ENCODE data around the gene BIK. TPM values are rescaled to one million over a fixed set of nuclear protein-coding genes. Genes with fewer than 3 reads are reported as not detected.

The BIK gene
- total RNA-seq, 2 donors from 2014 or later = not detected

DNA sequence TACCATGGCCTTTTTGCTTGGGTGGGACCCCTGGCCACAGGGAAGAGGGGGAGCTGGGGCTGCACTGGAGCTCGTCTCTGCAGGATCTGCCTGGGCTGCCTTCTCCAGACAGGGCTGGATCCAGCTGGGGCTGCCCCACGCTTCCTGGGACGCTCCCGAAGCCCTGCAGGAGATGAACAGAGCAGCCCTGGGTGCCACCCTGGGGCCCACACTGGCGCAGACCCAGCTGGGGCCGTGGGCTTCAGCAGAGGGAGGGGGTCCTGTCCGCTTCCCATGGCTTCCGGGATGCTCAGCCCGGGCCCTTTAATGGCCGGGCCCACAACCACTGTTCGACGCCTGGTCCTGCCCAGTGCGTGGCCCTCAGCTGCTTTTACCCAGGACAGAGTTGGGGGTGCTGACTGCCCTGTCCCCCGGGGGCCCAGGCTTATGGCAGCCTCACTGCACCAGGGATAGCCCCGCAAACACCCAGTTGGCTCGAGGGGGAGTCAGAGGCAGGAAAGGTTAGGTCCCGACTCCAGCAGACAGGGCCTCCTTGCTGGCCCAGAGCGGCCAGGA is 52.8 kb downstream of the BIK start:
- H3K9me3 ChIP-seq = no peaks in the 10 kb centered on the region
- DNase-seq (ENCODE audit: low spot score) = no peak
- H3K4me3 ChIP-seq = no peak overlapping the region
- peaks cover 23% of the 10 kb centered on the region for H3K36me3 ChIP-seq
- H3K27me3 ChIP-seq (replicated peaks; ENCODE audit: insufficient read depth) = no peaks in the 10 kb centered on the region
- ATAC-seq (ENCODE audit: insufficient number of reproducible peaks, low FRiP score, low read depth) = no peak
- H3K27ac ChIP-seq = peak overlapping the region in 1 of 2 donors; percentile 11
- no peak for TF ChIP-seq CTCF (IDR thresholded peaks at IDR 0.05)
- H3K4me1 ChIP-seq (ENCODE audit: control insufficient read depth in 1 of 2, low read depth in 2 of 2) = no peaks in the 10 kb centered on the region

DNA sequence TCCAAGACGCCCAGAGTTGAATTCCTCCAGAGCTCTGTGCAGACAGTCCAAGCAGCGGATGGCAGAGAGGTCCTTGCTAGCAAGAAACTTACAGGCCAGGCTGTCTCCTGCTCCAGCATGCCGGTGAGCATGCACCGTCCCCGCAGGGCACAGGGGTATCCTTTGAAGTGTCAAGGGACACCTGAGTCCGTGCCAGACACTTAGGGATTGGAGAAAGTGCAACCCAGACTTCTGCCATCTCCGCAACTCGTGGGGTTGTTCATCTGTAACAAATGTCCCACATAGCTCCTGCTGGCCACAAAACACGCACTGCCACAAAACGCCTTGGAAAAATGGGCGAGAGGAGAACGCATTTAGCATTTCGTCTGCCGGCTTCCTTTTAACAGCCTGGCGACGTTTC is 54.1 kb downstream of the BIK start:
- Histone ChIP-seq H3K27ac (no peak overlapping the region), H3K4me1 (ENCODE audit: control insufficient read depth in 1 of 2, low read depth in 2 of 2) (no peaks in the 10 kb centered on the region)
- no peak for ATAC-seq (ENCODE audit: insufficient number of reproducible peaks, low FRiP score, low read depth)

DNA sequence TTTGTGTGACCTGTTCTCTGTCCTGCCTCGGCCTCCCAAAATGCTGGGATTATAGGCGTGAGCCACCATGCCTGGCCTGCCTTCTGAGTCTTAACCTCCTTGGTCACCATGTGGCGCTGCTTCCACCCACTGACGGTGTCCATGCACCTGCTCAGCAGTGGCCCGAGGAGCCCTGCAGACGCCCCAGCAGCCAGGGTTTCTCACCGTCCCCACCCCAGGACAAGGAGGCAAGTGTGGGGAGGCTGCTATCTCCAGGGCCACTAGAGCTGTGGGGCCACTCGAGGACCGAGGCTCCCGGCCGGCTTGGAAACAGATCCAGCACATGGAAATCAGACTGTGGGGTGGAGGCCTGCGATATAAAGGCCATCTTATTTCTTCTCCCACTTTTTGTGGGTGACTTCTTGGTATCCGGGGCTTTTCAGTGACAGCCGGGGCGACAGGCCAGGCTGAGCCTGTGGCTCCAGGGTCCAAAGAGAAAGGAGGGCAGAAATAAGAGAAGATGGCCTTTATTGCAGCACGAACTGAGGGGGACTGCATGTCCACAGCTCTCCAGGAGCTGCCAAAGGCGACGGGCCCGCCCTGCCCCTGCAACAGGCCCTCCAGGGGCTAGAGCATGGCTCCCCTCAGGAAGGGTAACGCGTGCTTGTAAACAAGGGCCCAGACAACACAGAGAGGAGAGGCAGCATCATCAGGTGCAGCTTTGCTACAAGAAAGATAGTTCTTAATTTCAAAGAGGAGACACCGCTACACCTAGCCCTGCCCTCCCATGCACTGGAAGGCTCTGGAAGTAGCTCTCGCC is 55.8 kb downstream of the BIK start:
- Histone ChIP-seq H3K9me3 (no peaks in the 10 kb centered on the region), H3K27me3 (replicated peaks; ENCODE audit: insufficient read depth) (no peaks in the 10 kb centered on the region), H3K36me3 (peaks cover 25% of the 10 kb centered on the region), H3K4me3 (no peak overlapping the region), H3K4me1 (ENCODE audit: control insufficient read depth in 1 of 2, low read depth in 2 of 2) (no peaks in the 10 kb centered on the region), H3K27ac (no peak overlapping the region)
- DNase-seq (ENCODE audit: low spot score) = no peak
- TF ChIP-seq CTCF (IDR thresholded peaks at IDR 0.05) = no peak
- ATAC-seq (ENCODE audit: insufficient number of reproducible peaks, low FRiP score, low read depth) = no peak

More for the DNA sequence above, 54.1 kb downstream of the BIK start:
- Histone ChIP-seq H3K36me3 (peaks cover 23% of the 10 kb centered on the region), H3K27me3 (replicated peaks; ENCODE audit: insufficient read depth) (no peaks in the 10 kb centered on the region), H3K9me3 (no peaks in the 10 kb centered on the region), H3K4me3 (no peak overlapping the region)
- TF ChIP-seq CTCF (IDR thresholded peaks at IDR 0.05) = no peak
- DNase-seq (ENCODE audit: low spot score) = no peak

DNA sequence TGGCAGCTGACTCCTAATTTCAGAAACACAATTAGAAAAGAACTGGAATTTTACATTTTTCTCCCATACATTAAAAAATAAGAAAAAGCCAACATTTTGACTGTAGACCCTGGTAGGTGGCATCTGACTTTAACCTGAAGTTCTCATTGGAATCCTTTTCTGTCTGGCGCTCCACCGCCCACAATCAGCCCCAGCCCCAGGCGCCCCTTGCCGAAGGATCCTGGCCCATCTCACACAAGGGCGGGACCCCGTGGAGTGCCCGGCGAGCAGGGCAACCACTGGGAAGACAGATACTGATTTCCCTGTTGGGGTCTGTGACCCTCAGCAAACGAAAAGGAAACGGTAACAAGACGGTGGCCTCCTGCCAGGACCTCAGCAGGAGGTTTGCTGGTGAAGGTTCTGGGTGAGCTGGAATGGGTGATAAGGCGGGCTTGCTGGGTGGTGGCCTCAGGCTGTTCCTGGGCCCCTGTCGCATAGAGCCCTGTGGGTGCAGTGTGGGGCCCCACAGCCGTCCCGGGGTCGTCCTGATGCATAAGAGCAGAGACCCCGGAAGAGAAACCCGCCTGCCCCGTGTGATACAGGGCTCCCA is 56.5 kb downstream of the BIK start:
- DNase-seq (ENCODE audit: low spot score) (no peak), ATAC-seq (ENCODE audit: insufficient number of reproducible peaks, low FRiP score, low read depth) (no peak)
- no peak for TF ChIP-seq CTCF (IDR thresholded peaks at IDR 0.05)
- Histone ChIP-seq H3K36me3 (peaks cover 30% of the 10 kb centered on the region), H3K4me3 (no peak overlapping the region), H3K27me3 (replicated peaks; ENCODE audit: insufficient read depth) (no peaks in the 10 kb centered on the region), H3K27ac (no peak overlapping the region), H3K4me1 (ENCODE audit: control insufficient read depth in 1 of 2, low read depth in 2 of 2) (no peaks in the 10 kb centered on the region), H3K9me3 (no peaks in the 10 kb centered on the region)

- no peak for TF ChIP-seq CTCF (IDR thresholded peaks at IDR 0.05)
- Histone ChIP-seq H3K27ac (peak overlapping the region; percentile 7 to 21), H3K27me3 (replicated peaks; ENCODE audit: insufficient read depth) (no peaks in the 10 kb centered on the region), H3K36me3 (peaks cover 24% of the 10 kb centered on the region), H3K9me3 (no peaks in the 10 kb centered on the region), H3K4me3 (no peak overlapping the region), H3K4me1 (ENCODE audit: control insufficient read depth in 1 of 2, low read depth in 2 of 2) (no peaks in the 10 kb centered on the region)
- ATAC-seq (ENCODE audit: insufficient number of reproducible peaks, low FRiP score, low read depth) (no peak), DNase-seq (ENCODE audit: low spot score) (no peak)
Observed at GRCh38 chr22:43168471-43169309, 58.1 kb downstream of the BIK start.

Measured in thoracic aorta (tissue), 2 donors.